ENCODE measurements around the gene GATA3. TPM values are rescaled to one million over a fixed set of nuclear protein-coding genes. Genes with fewer than 3 reads are reported as not detected.

GATA3 gene
- total RNA-seq, 2 donors from 2014 or later: 10.4 to 19.9 TPM

GRCh38 chr10:8035641-8036470, 18.6 kb upstream of the GATA3 start:
- Histone ChIP-seq H3K9me3 (no peaks in the 10 kb centered on the region), H3K4me3 (no peak overlapping the region), H3K27ac (no peak overlapping the region), H3K27me3 (replicated peaks; ENCODE audit: insufficient read depth) (peaks cover 30% of the 10 kb centered on the region), H3K36me3 (no peaks in the 10 kb centered on the region), H3K4me1 (replicated peaks) (no peaks in the 10 kb centered on the region)
- WGBS: 14% methylated on average over 42 of the region's 47 CpGs
- no peak for TF ChIP-seq POLR2A (IDR thresholded peaks at IDR 0.05)
- no peak for TF ChIP-seq CTCF (IDR thresholded peaks at IDR 0.05)
- TF ChIP-seq POLR2AphosphoS5 (IDR thresholded peaks at IDR 0.05): no peak
- intact Hi-C loops (cut with DNase I): no loop called here
- no peak for DNase-seq (ENCODE audit: low spot score)

- no peaks in the 10 kb centered on the region for H3K9me3 ChIP-seq
- no peaks in the 10 kb centered on the region for H3K4me1 ChIP-seq (replicated peaks)
- peaks cover 30% of the 10 kb centered on the region for H3K27me3 ChIP-seq (replicated peaks; ENCODE audit: insufficient read depth)
- no peak for TF ChIP-seq CTCF (IDR thresholded peaks at IDR 0.05)
- no peak for TF ChIP-seq POLR2AphosphoS5 (IDR thresholded peaks at IDR 0.05)
- no peak for TF ChIP-seq POLR2A (IDR thresholded peaks at IDR 0.05)
- DNase-seq (ENCODE audit: low spot score): no peak
- H3K27ac ChIP-seq: no peak overlapping the region
- H3K36me3 ChIP-seq: no peaks in the 10 kb centered on the region
- no peak overlapping the region for H3K4me3 ChIP-seq
- 22% methylated on average over 18 of the region's 18 CpGs for WGBS
- intact Hi-C loops (cut with DNase I): no loop called here
Observed at GRCh38 chr10:8036506-8037198, 17.8 kb upstream of the GATA3 start.

GRCh38 chr10:8037199-8037801, 17.2 kb upstream of the GATA3 start:
- no peaks in the 10 kb centered on the region for H3K36me3 ChIP-seq
- DNase-seq (ENCODE audit: low spot score): no peak
- H3K4me3 ChIP-seq: no peak overlapping the region
- intact Hi-C loops (cut with DNase I): no loop called here
- H3K27ac ChIP-seq: no peak overlapping the region
- H3K9me3 ChIP-seq: no peaks in the 10 kb centered on the region
- TF ChIP-seq POLR2AphosphoS5 (IDR thresholded peaks at IDR 0.05) (no peak), POLR2A (IDR thresholded peaks at IDR 0.05) (no peak), CTCF (IDR thresholded peaks at IDR 0.05) (no peak)
- peaks cover 35% of the 10 kb centered on the region for H3K27me3 ChIP-seq (replicated peaks; ENCODE audit: insufficient read depth)
- no peaks in the 10 kb centered on the region for H3K4me1 ChIP-seq (replicated peaks)
- WGBS: 13% methylated on average over 32 of the region's 32 CpGs

GRCh38 chr10:8037941-8038894, 16.3 kb upstream of the GATA3 start:
- no peak for DNase-seq (ENCODE audit: low spot score)
- WGBS: 39% methylated on average over 22 of the region's 22 CpGs
- H3K27ac ChIP-seq: no peak overlapping the region
- no peak overlapping the region for H3K4me3 ChIP-seq
- H3K36me3 ChIP-seq: no peaks in the 10 kb centered on the region
- H3K4me1 ChIP-seq (replicated peaks): no peaks in the 10 kb centered on the region
- intact Hi-C loops (cut with DNase I): no loop called here
- TF ChIP-seq POLR2A (IDR thresholded peaks at IDR 0.05): no peak
- peaks cover 40% of the 10 kb centered on the region for H3K27me3 ChIP-seq (replicated peaks; ENCODE audit: insufficient read depth)
- no peaks in the 10 kb centered on the region for H3K9me3 ChIP-seq

All from prostate gland (tissue), 2 donors.